ENCODE results near the gene MLLT10. TPM values are rescaled to one million over a fixed set of nuclear protein-coding genes. Genes with fewer than 3 reads are reported as not detected.

Gene MLLT10
- total and polyA plus RNA-seq, 10 of the 15 experiments (the other 5 are each of a cell fraction or from before 2014, with no cell fraction given) = 8.7 to 61.1 (median 28.5) TPM

GRCh38 chr10:21737106-21737505 is 203.1 kb downstream of the MLLT10 start:
- Histone ChIP-seq H4K20me1 (ENCODE audit: control insufficient read depth, insufficient read depth) (no peaks in the 10 kb centered on the region), H3K4me1 (ENCODE audit: control insufficient read depth, insufficient read depth, low read length) (no peaks in the 10 kb centered on the region), H2AFZ (ENCODE audit: control insufficient read depth, low read depth, low read length) (no peak overlapping the region), H3K4me3 (no peak overlapping the region), H3K27ac (ENCODE audit: control insufficient read depth, insufficient read depth) (no peak overlapping the region), H3K9ac (ENCODE audit: control insufficient read depth, insufficient read depth, low read length) (no peak overlapping the region), H3K36me3 (ENCODE audit: control insufficient read depth in 2 of 2, insufficient read depth in 2 of 2, low read length in 1 of 2) (peaks cover 9 to 12% of the 10 kb centered on the region in 2 experiments), H3K79me2 (ENCODE audit: control insufficient read depth, insufficient read depth, low read length) (no peaks in the 10 kb centered on the region), H3K9me3 (replicated peaks; ENCODE audit: control insufficient read depth, insufficient read depth, low read length) (no peaks in the 10 kb centered on the region), H3K27me3 (replicated peaks in 1 of 2; ENCODE audit: control insufficient read depth in 2 of 2, insufficient read depth in 2 of 2, low read length in 1 of 2) (no peaks in the 10 kb centered on the region), H3K4me2 (ENCODE audit: control insufficient read depth, insufficient read depth) (no peak overlapping the region)
- in situ Hi-C loops (cut with MboI) = loop anchor here (25.0 kb wide), 1 partner anchor 875 kb away; no protein-coding TSS in a partner anchor
- FAIRE-seq = no peak
- ChIA-PET POLR2A (no interaction called here), SMC1A (ENCODE audit: uncharacterized antibody, unreplicated experiment) (no interaction called here), CTCF (no interaction called here), RAD21 (ENCODE audit: unreplicated experiment) (no interaction called here)
- WGBS (ENCODE audit: insufficient coverage, insufficient replicate concordance, low lambda C conversion rate, missing lambda C conversion rate) = 62% methylated on average over 4 of the region's 4 CpGs
- TF ChIP-seq NKRF (conservative IDR thresholded peaks at IDR 0.05) (no peak), HDAC6 (IDR thresholded peaks at IDR 0.05; ENCODE audit: unreplicated experiment) (no peak), ZNF274 (IDR thresholded peaks at IDR 0.05; ENCODE audit: insufficient read depth, insufficient read length) (no peak), NR2C1 (IDR thresholded peaks at IDR 0.05) (no peak), E4F1 (IDR thresholded peaks at IDR 0.05; ENCODE audit: borderline replicate concordance, partially characterized antibody) (no peak), CBX5 (IDR thresholded peaks at IDR 0.05; ENCODE audit: low read depth) (no peak), CEBPB (IDR thresholded peaks at IDR 0.05; ENCODE audit: borderline replicate concordance in 1 of 2, low read depth in 2 of 2, low read length in 2 of 2) (no peak), RB1 (IDR thresholded peaks at IDR 0.05; ENCODE audit: borderline replicate concordance) (no peak), POLR2A (IDR thresholded peaks at IDR 0.05; ENCODE audit: low read depth, low read length) (no peak), STAT1 (conservative IDR thresholded peaks at IDR 0.05) (no peak), ATF7 (IDR thresholded peaks at IDR 0.05; ENCODE audit: low read depth) (no peak), GATAD2B (conservative IDR thresholded peaks at IDR 0.05; ENCODE audit: low read depth) (no peak), CEBPZ (IDR thresholded peaks at IDR 0.05; ENCODE audit: low read depth, low read length) (no peak)
- BruUV-seq (replicated peaks) = no TSS peak
- no peak for DNase-seq (ENCODE audit: low read depth, low spot score)
- no peak for ATAC-seq
- intact Hi-C loops (cut with micrococcal nuclease; ENCODE audit: unreplicated experiment) = loop anchor here (5.0 to 10.0 kb wide), 2 partner anchors 215 to 662 kb away; no protein-coding TSS in a partner anchor

All from GM12878 (cell line).